Measurements from ENCODE around the gene STK24.
A peak's percentile ranks its signal among the peaks of the same experiment; 100 is the strongest.

Gene STK24

GRCh38 chr13:98479496-98480003 lies 97.4 kb downstream of the STK24 start:
- TF ChIP-seq CTCF (IDR thresholded peaks at IDR 0.05; ENCODE audit: low read depth, low read length), result no peak
- no peak overlapping the region for H3K4me3 ChIP-seq (ENCODE audit: low read depth, low read length)
- DNase-seq (ENCODE audit: low read depth, low spot score), result no peak
- in situ Hi-C loops (cut with HindIII; ENCODE audit: low sequenced_read_pairs), result no loop called here

GRCh38 chr13:98478189-98479129 lies 98.4 kb downstream of the STK24 start:
- DNase-seq (ENCODE audit: low read depth, low spot score), result peak; percentile 80
- no peak overlapping the region for H3K4me3 ChIP-seq (ENCODE audit: low read depth, low read length)
- TF ChIP-seq CTCF (IDR thresholded peaks at IDR 0.05; ENCODE audit: low read depth, low read length), result no peak
- in situ Hi-C loops (cut with HindIII; ENCODE audit: low sequenced_read_pairs), result no loop called here

GRCh38 chr13:98476538-98476966 lies 100.4 kb downstream of the STK24 start:
- no peak for TF ChIP-seq CTCF (IDR thresholded peaks at IDR 0.05; ENCODE audit: low read depth, low read length)
- peak; percentile 87 for DNase-seq (ENCODE audit: low read depth, low spot score)
- in situ Hi-C loops (cut with HindIII; ENCODE audit: low sequenced_read_pairs), result no loop called here
- H3K4me3 ChIP-seq (ENCODE audit: low read depth, low read length), result no peak overlapping the region

- in situ Hi-C loops (cut with HindIII; ENCODE audit: low sequenced_read_pairs), result no loop called here
- peak; percentile 50 for DNase-seq (ENCODE audit: low read depth, low spot score)
Measured at GRCh38 chr13:98476106-98476505, 100.8 kb downstream of the STK24 start.

GRCh38 chr13:98475522-98475921 lies 101.4 kb downstream of the STK24 start:
- no peak for TF ChIP-seq CTCF (IDR thresholded peaks at IDR 0.05; ENCODE audit: low read depth, low read length)
- DNase-seq (ENCODE audit: low read depth, low spot score), result no peak
- in situ Hi-C loops (cut with HindIII; ENCODE audit: low sequenced_read_pairs), result no loop called here
- H3K4me3 ChIP-seq (ENCODE audit: low read depth, low read length), result no peak overlapping the region

More at GRCh38 chr13:98476106-98476505, 100.8 kb downstream of the STK24 start:
- no peak overlapping the region for H3K4me3 ChIP-seq (ENCODE audit: low read depth, low read length)
- no peak for TF ChIP-seq CTCF (IDR thresholded peaks at IDR 0.05; ENCODE audit: low read depth, low read length)

GRCh38 chr13:98474761-98475160 lies 102.1 kb downstream of the STK24 start:
- no peak for TF ChIP-seq CTCF (IDR thresholded peaks at IDR 0.05; ENCODE audit: low read depth, low read length)
- H3K4me3 ChIP-seq (ENCODE audit: low read depth, low read length), result no peak overlapping the region
- DNase-seq (ENCODE audit: low read depth, low spot score), result no peak
- in situ Hi-C loops (cut with HindIII; ENCODE audit: low sequenced_read_pairs), result no loop called here
